HG02885 (cell line): Measurements from ENCODE around the gene PRRT2.
"Not testable (repeated sequence)": the region's sequence is repeated elsewhere in the genome, so short reads cannot be mapped to it uniquely, and the experiment has no call there.

Experiments
- ATAC-seq: cut with Tn5 transposase; IDR thresholded peaks from one replicate; pipeline ENCODE4 v1.9.1; 2021; ENCODE audit warnings: mild to moderate bottlenecking; ENCODE audit not compliant: unreplicated experiment, poor library complexity

The PRRT2 gene

DNA sequence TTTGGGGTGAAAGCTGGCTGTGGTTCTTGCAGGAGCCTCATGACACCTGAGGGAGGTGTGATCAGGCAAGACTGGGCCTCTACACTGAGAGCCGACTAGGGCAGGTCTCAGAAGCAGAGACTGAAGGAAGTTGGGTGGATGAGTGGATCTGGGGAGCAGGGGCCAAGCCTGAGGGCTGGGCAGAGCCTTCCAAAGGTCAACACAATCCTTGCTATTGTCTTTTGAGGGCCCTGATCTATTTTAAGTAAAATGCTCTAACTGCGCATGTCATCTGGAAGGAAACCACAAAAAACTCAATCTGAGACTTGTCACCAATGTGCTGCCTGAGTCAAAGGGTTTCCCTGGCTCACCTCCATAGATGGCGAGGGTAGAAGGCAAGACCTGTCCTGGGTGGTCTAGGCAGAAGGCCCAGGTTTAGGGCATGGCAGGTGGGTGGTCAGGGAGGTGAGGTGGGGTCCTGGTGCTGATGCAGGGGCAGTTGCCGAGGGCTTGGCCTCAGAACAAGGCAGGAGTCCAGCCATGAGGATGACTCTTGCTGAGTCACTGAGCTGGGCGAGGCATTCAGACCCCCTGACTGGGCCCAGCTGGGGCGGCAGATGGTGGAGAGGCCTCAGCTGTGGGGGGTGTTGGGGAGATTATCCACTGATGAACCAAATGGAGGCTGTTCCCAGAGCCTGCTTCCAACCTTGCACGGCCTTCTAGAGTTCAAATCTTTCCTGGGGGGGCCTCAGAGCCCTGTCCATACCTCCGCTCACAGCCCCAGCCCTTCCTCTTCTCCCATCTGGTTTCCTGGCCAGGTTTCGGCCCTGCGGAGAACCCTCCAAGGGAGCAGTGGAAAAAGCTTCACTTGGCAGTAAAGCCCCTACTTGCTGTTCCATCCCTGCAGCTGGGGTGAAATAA is 13.4 kb downstream of the PRRT2 start:
- no peak for ATAC-seq

DNA sequence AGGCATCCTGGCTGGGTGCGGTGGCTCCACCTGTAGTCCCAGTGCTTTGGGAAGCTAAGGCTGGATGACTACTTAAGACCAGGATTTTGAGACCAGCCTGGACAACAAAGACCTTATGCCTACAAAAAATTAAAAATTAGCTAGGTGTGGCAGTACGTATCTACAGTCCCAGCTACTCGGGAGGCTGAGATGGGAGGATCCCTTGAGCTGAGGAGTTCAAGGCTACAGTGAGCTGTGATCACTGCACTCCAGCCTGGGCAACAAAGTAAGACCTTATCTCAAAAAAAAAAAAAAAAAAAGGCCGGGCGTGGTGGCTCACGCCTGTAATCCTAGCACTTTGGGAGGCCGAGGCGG is 14.3 kb downstream of the PRRT2 start:
- no peak for ATAC-seq

GRCh38 chr16:29830774-29831173 is 18.8 kb downstream of the PRRT2 start:
- ATAC-seq = no peak

GRCh38 chr16:29831490-29831889 is 19.5 kb downstream of the PRRT2 start:
- no peak for ATAC-seq

DNA sequence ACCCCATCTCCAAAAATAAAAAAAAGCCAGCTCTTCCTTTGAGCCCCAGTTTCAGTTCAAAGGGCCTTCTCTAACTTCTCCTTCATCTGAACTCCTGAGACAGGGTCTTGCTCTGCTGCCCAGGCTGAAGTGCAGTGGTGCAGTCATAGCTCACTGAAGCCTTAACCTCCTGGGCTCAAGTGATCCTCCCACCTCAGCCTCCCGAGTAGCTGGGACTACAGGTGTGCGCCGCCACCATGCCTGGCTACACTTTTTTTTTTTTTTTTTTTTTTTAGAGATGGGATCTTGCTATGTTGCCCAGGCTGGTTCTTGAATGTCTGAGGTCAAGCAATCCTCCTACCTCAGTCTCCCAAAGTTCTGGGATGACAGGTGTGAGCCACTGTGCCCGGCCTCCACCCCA is 21.2 kb downstream of the PRRT2 start:
- not testable (repeated sequence) for ATAC-seq

DNA sequence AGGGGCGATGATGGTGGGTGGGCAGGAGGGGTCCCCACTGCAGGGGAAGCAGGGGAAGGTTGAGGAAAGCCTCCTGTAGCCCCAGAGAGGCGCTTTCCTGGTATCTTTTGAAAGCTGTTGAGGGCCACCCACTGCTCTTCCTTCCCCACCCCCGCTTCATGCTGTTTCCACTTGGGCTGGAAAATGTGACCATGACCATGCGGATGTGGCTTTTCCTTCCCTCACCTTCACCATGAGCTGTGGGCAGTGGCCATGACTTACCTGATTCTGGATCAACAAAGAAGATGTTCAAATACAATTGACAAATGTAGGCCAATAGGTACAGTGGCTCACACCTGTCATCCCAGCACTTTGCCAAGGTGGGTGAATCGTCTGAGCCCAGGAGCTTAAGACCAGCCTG is 22.1 kb downstream of the PRRT2 start:
- no peak for ATAC-seq

DNA sequence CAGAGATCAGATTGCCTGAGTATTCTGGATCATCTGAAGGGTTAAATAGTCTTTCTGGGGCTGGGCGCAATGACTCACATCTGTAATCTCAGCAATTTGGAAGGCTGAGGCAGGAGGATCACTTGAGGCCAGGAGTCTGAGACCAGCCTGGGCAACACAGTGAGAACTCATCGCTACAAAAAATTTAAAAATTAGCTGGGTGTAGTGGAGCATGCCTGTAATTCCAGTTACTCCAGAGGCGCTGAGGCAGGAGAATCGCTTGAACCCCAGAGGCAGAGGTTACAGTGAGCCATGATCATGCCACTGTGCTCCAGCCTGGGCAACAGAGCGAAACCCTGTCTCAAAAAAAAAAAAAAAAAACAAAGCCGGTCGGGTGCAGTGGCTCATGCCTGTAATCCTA is 23.9 kb downstream of the PRRT2 start:
- no peak for ATAC-seq

GRCh38 chr16:29836623-29837022 is 24.6 kb downstream of the PRRT2 start:
- no peak for ATAC-seq

DNA sequence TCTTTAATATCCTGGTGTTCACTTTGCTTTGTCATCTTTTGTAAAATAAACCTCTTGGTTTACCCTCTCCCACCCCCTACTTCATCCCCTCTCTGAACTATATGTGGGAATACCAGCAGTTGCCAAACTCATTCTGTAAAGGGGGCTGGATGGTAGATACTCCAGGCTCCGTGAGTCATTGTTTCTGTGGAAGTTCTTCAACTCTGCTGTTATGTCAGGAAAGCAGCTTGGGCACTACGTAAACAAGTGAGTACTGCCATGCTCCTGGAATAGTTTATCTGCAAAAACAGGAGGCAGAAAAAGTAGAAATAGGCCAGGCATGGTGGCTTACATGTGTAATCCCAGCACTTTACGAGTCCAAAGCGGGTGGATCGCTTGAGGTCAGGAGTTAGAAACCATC is 25.8 kb downstream of the PRRT2 start:
- no peak for ATAC-seq

- no peak for ATAC-seq
Measured at GRCh38 chr16:29839822-29840221, 27.8 kb downstream of the PRRT2 start.

- ATAC-seq = no peak
Measured at GRCh38 chr16:29840240-29840639, 28.2 kb downstream of the PRRT2 start.

DNA sequence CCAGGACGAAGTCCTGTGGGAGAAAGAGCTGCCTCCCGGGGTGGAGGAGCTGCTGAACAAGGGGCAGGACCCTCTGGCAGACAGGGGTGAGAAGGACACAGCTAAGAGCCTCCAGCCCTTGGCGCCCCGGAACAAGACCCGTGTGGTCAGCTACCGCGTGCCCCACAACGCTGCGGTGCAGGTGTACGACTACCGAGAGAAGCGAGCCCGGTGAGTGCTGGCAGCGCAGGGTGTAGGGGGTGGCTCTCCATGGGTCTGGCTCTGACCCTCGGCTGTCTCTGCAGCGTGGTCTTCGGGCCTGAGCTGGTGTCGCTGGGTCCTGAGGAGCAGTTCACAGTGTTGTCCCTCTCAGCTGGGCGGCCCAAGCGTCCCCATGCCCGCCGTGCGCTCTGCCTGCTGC is 29.6 kb downstream of the PRRT2 start:
- ATAC-seq = no peak

GRCh38 chr16:29842732-29843346 is 30.8 kb downstream of the PRRT2 start:
- no peak for ATAC-seq

DNA sequence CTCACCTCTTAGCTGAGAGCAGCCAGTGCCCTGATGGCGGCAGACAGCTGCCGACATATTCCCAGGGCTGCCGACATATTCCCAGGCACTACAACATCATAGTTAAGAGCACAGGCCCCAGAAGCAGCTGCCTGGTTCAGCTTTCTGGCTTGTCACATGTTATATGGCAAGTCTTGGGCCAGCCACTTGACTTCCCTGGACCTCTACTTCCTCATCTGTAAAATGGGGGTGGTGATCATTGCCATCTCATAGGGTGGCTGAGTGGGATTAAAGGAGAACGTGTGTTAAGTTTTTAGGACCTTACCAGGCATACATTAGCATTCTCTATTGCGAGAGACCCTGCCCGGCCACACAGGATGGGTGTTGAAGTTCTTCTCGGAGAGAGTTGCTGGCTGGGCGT is 31.9 kb downstream of the PRRT2 start:
- ATAC-seq = no peak

DNA sequence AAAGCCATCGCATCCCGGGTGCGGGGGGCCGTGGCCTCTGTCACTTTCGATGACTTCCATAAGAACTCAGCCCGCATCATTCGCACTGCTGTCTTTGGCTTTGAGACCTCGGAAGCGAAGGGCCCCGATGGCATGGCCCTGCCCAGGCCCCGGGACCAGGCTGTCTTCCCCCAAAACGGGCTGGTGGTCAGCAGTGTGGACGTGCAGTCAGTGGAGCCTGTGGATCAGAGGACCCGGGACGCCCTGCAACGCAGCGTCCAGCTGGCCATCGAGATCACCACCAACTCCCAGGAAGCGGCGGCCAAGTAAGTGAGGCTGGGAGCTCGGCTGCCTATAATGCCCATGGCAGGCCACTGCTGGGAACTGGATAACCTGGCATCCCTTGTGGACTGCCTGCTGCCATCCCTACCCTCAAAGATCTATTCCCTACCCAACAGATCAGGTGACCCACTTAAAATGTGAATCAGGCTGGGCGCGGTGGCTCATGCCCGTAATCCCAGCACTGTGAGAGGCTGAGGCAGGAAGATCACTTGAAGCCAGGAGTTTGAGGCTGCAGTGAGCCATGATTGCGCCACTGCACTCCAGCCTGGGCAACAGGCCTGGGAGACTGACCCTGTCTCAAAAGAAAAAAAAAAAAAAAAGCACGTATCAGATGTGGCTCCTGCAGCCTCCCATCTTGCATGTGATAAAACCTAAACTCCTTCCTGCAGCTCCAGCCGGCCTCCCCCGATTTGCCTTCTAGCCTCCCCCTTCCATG is 32.8 kb downstream of the PRRT2 start:
- ATAC-seq = no peak

DNA sequence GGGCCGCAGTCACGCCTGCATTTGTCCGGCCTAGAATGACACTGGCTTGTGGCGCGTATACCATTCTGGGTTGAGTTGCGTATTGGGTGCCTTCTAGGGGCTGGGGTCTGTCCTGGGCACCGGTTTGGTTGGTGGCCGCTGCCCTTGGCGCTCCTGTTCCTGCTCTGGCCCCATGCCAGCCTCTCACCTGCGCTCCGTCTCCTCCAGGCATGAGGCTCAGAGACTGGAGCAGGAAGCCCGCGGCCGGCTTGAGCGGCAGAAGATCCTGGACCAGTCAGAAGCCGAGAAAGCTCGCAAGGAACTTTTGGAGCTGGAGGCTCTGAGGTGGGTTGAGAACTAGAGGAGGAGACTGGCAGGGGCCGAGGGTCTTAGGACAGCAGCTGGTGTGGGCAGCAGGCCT is 33.7 kb downstream of the PRRT2 start:
- no peak for ATAC-seq

DNA sequence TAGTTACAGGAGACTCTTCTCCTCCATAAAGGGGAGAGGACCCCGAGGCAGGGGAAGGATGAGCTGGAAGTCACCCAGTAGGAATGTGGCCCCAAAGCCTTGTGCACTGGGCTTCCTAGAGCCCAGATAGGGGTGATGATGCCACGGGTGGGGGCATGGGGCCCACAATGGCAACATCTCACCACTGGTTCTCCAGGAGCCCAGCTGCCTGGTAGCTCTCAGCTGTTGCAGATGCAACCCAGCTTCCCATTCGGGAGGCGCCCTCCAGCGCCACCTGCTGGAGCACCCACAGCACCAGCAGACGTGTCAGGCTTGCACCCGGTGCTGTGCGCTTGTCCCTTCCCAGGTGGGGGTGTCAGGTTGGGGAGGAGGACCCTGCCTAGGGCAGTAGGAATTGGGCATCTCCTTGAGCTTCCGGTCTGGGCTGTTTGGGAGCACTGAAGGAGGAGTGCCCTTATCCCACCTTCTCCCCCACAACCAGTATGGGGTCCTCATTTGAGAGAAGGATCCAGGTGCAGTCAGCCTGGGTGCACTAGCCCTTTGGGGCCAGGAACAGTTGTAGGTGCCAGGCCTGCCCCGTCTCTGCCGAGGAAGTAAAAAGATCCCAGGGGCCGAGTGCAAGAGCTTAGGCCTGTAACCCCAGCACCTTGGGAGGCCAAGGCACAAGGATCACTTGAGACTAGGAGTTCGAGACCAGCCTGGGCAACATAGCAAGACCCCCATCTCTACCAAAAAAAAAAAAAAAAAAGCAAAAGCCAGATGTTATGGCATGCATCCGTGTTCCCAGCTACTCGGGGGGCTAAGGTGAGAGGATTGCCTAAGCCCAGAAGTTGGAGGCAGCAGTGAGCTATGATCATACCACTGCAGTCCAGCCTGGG is 36.7 kb downstream of the PRRT2 start:
- no peak for ATAC-seq

DNA sequence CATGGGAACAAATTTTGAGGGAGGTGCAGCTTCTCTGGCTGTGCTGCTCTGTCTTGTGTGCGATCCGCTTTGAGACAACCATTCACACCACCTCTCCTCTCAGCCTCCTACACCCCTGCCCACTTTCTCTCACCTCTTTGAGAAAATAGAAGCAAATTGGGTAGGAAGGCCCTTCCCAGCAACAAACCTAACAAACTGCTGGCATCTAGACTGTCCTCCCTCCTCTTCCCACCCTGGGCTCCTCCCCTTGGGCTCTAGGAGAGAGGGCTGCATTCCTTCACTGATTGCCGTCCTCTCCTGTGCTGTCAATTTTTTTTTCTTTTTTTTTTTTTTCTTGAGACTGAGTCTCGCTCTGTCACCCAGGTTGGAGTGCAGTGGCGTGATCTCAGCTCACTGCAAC is 37.5 kb downstream of the PRRT2 start:
- ATAC-seq = no peak

DNA sequence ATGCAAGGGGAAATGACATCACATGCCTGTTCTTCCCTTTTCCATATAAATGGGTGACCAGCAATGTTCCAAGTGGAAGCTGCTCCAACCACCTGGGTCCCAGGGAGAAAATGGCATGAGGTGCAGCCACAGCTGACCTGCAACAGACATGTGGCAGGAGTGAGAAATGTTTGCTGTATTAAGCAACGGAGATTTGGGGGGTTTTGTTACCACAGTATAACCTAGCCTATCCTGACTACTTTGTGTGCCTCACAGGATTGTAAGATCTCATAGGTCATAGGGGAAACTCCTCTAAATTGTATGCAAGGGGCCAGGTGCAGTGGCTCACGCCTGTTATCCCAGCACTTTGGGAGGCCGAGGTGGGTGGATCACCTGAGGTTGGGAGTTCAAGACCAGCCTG is 39.0 kb downstream of the PRRT2 start:
- ATAC-seq = no peak

DNA sequence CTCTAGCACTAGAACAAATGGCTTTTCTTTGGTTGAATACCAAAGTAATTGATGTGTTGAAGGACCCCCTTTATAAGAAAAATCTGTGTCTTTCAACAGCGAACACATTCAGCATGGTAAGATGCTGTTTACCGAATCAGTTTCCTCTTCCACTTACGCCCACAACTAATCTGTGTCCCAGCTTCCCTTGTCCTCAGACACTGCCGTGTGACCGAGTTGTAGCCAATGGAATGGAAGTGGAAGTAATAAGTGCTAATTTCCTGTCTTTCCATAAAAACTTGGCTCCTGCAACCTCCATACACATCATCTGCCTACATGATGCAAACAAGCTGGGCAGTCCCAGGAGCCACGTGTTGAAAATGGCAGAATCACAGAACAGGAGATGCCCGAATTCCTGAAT is 40.7 kb downstream of the PRRT2 start:
- no peak for ATAC-seq
